ENCODE measurements around the gene ATP9A. TPM values are rescaled to one million over a fixed set of nuclear protein-coding genes. Genes with fewer than 3 reads are reported as not detected.
"Not testable (repeated sequence)": the region's sequence is repeated elsewhere in the genome, so short reads cannot be mapped to it uniquely, and the experiment has no call there.

The ATP9A gene
- total RNA-seq, 1 experiment from 2014 or later, result 12.1 TPM

DNA sequence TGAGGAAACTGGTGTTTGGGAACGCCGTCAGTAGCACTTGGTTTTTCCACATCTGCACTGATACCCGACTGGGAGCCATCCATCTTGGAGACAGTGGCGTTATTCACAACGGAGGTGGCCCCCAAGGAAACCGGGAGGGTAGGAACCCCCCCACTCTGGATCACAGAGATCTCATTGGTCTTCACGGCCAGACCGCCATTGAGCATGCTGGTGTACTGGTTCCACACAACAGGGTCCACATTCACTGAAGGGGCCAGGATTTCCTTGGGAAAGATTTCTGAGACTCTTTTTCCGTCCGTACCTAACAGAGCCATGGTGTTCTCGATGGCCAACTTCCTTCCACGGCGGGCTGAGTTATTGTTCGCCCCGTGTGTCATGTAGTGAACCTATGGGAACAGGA, 16.1 kb upstream of the ATP9A start:
- Mint-ChIP-seq H3K9me3 (peaks cover 8 to 12% of the 10 kb centered on the region in 2 experiments; a peak in 4 of 5 replicates), H3K27me3 (ENCODE audit: low read depth) (no peaks in the 10 kb centered on the region), H3K4me3 (no peak overlapping the region; a peak in 1 of 5 replicates), H3K4me1 (peaks cover 0 to 3% of the 10 kb centered on the region in 2 experiments; a peak in 1 of 4 replicates), H3K36me3 (ENCODE audit: insufficient read depth in 1 of 3, low read depth in 3 of 3) (peaks cover 85 to 98% (median 97%) of the 10 kb centered on the region in 3 experiments), H3K27ac (peak overlapping the region in 1 of 3 experiments; percentile 86; a peak in 3 of 7 replicates)
- Histone ChIP-seq H3K27ac (ENCODE audit: insufficient read length, low read depth, low read length) (no peak overlapping the region), H2BK120ac (ENCODE audit: low read depth, low read length, poor library complexity, severe bottlenecking) (no peak overlapping the region), H3T11ph (ENCODE audit: low read length) (no peak overlapping the region), H3K79me2 (ENCODE audit: insufficient read depth, low read length) (peaks cover 7% of the 10 kb centered on the region; the same call in 1 of the 2 replicates), H3K9ac (ENCODE audit: extremely low read depth, insufficient read length, low read length) (no peak overlapping the region), H3K79me1 (ENCODE audit: insufficient read depth, low read depth, low read length, poor library complexity, severe bottlenecking) (peaks cover 13% of the 10 kb centered on the region), H2BK5ac (ENCODE audit: insufficient read length, low read length) (no peak overlapping the region), H3K18ac (ENCODE audit: insufficient read length, low read depth, low read length) (no peak overlapping the region), H3K27me3 (ENCODE audit: insufficient read depth, low read length) (no peaks in the 10 kb centered on the region), H4K8ac (replicated peaks; ENCODE audit: insufficient read length, low read depth, low read length) (no peak overlapping the region), H3K4me1 (ENCODE audit: insufficient read depth, low read length) (no peaks in the 10 kb centered on the region), H2BK15ac (ENCODE audit: low read depth, low read length) (no peak overlapping the region), H4K91ac (ENCODE audit: insufficient read length, low read depth, low read length) (no peak overlapping the region), H3K56ac (ENCODE audit: insufficient read length, low read depth, low read length) (no peak overlapping the region), H2BK20ac (ENCODE audit: low read depth, low read length, poor library complexity, severe bottlenecking) (no peak overlapping the region), H3K4ac (ENCODE audit: low read depth, low read length) (no peak overlapping the region), H2AK5ac (ENCODE audit: insufficient read length, low read length) (no peak overlapping the region), H2AFZ (ENCODE audit: low read length) (no peak overlapping the region), H4K5ac (ENCODE audit: insufficient read length, low read depth, low read length) (no peak overlapping the region), H3K23me2 (ENCODE audit: insufficient read length, low read depth, low read length, poor library complexity, severe bottlenecking) (no peaks in the 10 kb centered on the region), H3K4me2 (ENCODE audit: insufficient read depth, insufficient read length, low read length) (no peak overlapping the region), H2BK12ac (ENCODE audit: insufficient read length, low read depth, low read length) (no peak overlapping the region), H3K9me3 (ENCODE audit: control insufficient read depth, low read depth, low read length) (no peaks in the 10 kb centered on the region), H4K20me1 (ENCODE audit: control insufficient read depth, insufficient read depth, insufficient read length) (no peaks in the 10 kb centered on the region), H3K23ac (ENCODE audit: insufficient read length, low read depth, low read length) (no peak overlapping the region), H3K14ac (ENCODE audit: insufficient read depth, low read length) (no peak overlapping the region)
- no CpG with 5 or more reads among the region's 15 CpGs for WGBS (ENCODE audit: extremely low coverage, insufficient read length, low lambda C conversion rate)
- no peak for DNase-seq
- TF ChIP-seq CTCF (conservative IDR thresholded peaks at IDR 0.05), result no peak

DNA sequence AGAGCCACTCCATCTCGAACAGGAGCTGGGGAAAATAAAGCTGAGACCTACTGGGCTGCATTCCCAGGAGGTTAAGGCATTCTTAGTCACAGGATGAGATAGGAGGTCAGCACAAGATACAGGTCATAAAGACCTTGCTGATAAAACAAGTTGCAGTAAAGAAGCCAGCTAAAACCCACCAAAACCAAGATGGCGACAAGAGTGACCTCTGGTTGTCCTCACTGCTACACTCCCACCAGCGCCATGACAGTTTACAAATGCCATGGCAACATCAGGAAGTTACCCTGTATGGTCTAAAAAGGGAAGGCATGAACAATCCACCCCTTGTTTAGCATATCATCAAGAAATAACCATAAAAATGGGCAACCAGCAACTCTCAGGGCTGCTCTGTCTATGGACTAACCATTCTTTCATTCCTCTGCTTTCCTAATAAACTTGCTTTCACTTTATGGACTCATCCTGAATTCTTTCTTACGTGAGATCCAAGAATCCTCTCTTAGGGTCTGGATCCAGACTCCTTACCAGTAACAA, 10.1 kb upstream of the ATP9A start:
- H3K4me2 ChIP-seq (ENCODE audit: insufficient read depth, insufficient read length, low read length); H2AFZ ChIP-seq (ENCODE audit: low read length); H4K20me1 ChIP-seq (ENCODE audit: control insufficient read depth, insufficient read depth, insufficient read length); H4K8ac ChIP-seq (replicated peaks; ENCODE audit: insufficient read length, low read depth, low read length); H3K23ac ChIP-seq (ENCODE audit: insufficient read length, low read depth, low read length); H2BK120ac ChIP-seq (ENCODE audit: low read depth, low read length, poor library complexity, severe bottlenecking); H4K5ac ChIP-seq (ENCODE audit: insufficient read length, low read depth, low read length); H3K27me3 ChIP-seq (ENCODE audit: insufficient read depth, low read length); H2BK5ac ChIP-seq (ENCODE audit: insufficient read length, low read length); H2BK15ac ChIP-seq (ENCODE audit: low read depth, low read length); H3K23me2 ChIP-seq (ENCODE audit: insufficient read length, low read depth, low read length, poor library complexity, severe bottlenecking); H3K4ac ChIP-seq (ENCODE audit: low read depth, low read length); H3K27ac ChIP-seq (ENCODE audit: insufficient read length, low read depth, low read length); H2BK20ac ChIP-seq (ENCODE audit: low read depth, low read length, poor library complexity, severe bottlenecking); H3K18ac ChIP-seq (ENCODE audit: insufficient read length, low read depth, low read length); H3K4me1 Mint-ChIP-seq; H3K79me1 ChIP-seq (ENCODE audit: insufficient read depth, low read depth, low read length, poor library complexity, severe bottlenecking); H4K91ac ChIP-seq (ENCODE audit: insufficient read length, low read depth, low read length); H2BK12ac ChIP-seq (ENCODE audit: insufficient read length, low read depth, low read length); H3K9me3 ChIP-seq (ENCODE audit: control insufficient read depth, low read depth, low read length); H3K79me2 ChIP-seq (ENCODE audit: insufficient read depth, low read length); H2AK5ac ChIP-seq (ENCODE audit: insufficient read length, low read length); DNase-seq; H3K27me3 Mint-ChIP-seq (ENCODE audit: low read depth); H3K4me3 Mint-ChIP-seq; H3T11ph ChIP-seq (ENCODE audit: low read length); H3K9ac ChIP-seq (ENCODE audit: extremely low read depth, insufficient read length, low read length); H3K56ac ChIP-seq (ENCODE audit: insufficient read length, low read depth, low read length); H3K14ac ChIP-seq (ENCODE audit: insufficient read depth, low read length); H3K4me1 ChIP-seq (ENCODE audit: insufficient read depth, low read length): not testable (repeated sequence)
- Mint-ChIP-seq H3K27ac (peak overlapping the region in 2 of 3 experiments; percentile 51 to 73; a peak in 4 of 7 replicates), H3K9me3 (peaks cover 17 to 22% of the 10 kb centered on the region in 2 experiments), H3K36me3 (ENCODE audit: insufficient read depth in 1 of 3, low read depth in 3 of 3) (peaks cover 51 to 56% (median 53%) of the 10 kb centered on the region in 3 experiments)
- no CpG with 5 or more reads among the region's 4 CpGs for WGBS (ENCODE audit: extremely low coverage, insufficient read length, low lambda C conversion rate)

Data from H9 (cell line).